ENCODE results near the gene SCN10A.
A peak's percentile ranks its signal among the peaks of the same experiment; 100 is the strongest.

Gene SCN10A

DNA sequence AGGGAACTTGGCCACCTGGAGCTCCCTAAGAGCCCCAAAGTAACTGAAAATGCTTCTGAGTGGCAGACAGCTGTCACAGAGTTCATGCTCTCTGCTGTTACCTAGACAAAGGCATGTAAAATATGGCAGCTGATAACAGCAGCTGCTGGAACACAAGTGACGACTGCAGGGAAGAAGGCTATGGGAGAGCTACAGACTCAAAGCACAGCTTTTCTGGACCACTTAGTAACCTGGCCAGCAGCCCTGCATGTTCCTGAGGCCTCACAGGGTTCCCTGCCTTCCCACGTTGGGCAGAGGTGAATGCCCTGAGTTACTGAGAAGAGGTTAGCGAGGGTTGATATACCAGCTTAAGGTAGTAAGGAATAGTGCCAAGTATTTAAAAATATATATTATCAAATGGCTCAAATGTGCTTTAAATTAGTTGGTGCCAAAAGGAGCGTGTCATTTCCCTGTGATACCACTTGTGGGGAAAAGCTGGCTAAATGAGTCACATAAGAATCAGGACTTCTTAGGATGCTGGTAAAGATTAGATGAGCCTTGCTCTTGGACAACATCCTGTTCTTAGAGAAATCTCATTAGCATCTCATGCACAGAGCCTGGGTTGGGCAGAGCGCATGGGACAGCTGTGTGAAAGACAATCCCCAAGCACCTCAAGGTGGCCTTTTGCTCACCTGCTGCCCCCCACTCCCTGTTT lies 90.1 kb downstream of the SCN10A start:
- DNase-seq: no peak

DNA sequence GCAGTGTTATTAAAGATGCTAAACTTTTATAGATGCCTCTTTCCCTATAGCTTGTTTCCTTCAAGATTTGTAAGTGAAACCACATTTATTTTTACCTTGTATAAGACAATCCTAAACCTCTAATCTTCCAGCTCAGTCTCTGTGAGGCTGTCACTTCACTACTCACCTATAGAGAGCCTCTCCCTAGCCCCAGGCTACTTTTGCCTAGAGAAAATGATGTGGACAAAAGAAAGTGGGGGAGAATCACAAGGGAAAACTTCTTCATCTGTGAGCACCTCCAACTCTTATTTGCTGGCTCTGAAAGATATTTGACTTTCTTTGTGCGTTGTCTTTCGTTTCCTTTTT lies 91.7 kb downstream of the SCN10A start:
- DNase-seq: no peak
- in situ Hi-C loops (cut with HindIII; ENCODE audit: low pct_ligation_motif_present, low pct_unique_long_range_greater_than_20kb, low sequenced_read_pairs): no loop called here

More for the DNA sequence above, 90.1 kb downstream of the SCN10A start:
- in situ Hi-C loops (cut with HindIII; ENCODE audit: low pct_ligation_motif_present, low pct_unique_long_range_greater_than_20kb, low sequenced_read_pairs): no loop called here

DNA sequence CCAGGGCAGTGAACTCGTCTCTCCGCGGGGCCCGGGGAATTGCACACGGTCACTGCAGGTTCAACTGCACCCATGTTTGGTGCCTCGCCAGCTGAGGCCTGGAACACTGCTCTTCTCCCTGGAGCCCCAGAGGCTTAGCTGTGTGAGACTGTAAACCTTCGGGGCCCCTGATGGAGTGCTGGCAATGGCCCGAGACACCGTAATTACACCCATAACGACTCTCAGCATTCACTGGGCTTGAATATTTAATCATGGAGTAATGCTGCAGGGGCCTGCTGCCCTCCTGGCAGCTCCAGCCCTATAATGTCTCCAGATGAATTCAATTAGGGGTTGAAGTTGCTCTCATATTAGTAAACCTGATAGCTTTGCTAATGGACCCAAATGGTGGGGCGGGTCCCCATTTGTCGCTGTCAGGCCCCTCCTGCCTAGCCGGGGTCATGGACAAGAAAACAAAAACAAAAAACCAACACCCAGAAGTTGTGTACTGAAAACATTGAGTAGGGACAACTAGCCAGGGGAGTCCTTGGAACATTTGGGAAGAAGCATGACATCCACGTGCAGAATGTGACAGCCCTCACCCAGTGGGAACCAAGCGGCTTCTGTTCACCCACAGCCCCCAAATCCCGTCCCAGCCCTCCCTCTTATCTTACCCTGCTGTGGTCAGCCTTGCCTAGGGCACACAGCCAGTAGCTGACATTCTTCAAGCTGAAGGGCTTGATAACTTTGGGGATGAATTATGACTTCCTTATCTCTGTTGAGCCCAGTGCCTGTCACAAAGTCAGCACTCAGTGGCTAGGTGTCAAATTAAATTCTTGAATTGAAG lies 92.2 kb downstream of the SCN10A start:
- in situ Hi-C loops (cut with HindIII; ENCODE audit: low pct_ligation_motif_present, low pct_unique_long_range_greater_than_20kb, low sequenced_read_pairs): no loop called here
- no peak for DNase-seq

DNA sequence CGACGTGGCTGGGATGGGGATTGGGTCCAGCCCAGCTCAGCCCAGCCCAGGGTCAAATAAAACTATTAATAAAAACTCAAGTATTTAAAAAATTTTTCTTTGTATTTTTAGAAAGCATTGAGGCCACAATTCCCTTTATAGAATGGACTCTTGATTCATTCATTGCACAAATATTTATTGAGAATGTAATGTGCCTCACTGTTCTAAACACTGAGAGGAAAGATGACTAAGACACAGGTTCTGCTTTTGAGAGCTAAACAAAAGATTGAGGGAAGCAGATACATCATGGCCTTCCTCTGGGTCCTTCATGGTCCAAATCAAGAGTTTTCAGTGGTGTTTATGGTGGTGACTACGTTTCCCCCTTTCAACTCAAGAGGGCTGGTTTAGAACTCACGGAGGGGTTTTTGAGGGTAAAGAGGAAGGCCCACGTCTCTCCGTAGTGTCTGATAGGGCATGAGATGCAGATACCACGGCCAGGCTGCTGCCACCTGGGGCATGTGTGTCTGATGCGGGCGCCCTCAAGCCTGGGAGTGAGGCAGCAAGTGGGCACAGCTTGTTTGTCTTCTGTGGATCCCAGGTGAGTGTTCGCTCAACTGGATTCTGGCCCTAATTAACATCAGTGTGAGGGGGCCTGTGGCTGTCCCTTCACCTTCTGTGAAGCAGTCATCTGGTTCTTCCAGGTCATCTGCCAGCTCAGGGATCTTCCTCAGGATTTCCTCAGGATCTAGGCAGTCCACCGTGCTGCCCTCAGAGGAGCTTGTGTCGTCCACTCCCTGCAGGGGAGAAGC lies 93.0 kb downstream of the SCN10A start:
- DNase-seq: no peak
- in situ Hi-C loops (cut with HindIII; ENCODE audit: low pct_ligation_motif_present, low pct_unique_long_range_greater_than_20kb, low sequenced_read_pairs): no loop called here

DNA sequence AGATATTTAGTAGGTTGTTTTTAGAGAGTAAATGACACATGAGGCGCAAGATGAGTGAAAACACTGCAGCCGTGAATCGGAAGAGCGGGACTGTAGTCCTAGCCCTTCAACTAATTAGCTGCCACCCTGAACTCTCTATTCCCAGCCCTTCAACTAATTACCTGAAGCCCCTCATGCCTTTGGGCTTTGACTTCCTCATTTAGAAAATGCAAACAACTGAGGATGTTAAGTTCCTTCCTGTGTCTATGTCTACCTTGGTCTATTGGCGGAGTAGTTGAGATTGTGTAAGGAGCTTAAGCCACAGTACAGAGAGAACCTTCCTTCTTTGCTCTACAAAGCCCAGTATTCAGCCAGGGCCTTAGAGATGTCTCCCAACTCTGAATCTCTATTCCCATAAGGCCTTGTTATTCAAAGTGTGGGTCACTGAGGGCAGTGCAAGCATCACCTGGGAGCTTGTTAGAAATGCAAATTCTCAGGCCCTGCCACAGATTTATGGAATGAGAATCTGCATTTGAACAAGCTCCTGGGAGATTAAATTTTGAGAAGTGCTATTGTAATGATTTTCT lies 94.7 kb downstream of the SCN10A start:
- in situ Hi-C loops (cut with HindIII; ENCODE audit: low pct_ligation_motif_present, low pct_unique_long_range_greater_than_20kb, low sequenced_read_pairs): no loop called here
- no peak for DNase-seq

DNA sequence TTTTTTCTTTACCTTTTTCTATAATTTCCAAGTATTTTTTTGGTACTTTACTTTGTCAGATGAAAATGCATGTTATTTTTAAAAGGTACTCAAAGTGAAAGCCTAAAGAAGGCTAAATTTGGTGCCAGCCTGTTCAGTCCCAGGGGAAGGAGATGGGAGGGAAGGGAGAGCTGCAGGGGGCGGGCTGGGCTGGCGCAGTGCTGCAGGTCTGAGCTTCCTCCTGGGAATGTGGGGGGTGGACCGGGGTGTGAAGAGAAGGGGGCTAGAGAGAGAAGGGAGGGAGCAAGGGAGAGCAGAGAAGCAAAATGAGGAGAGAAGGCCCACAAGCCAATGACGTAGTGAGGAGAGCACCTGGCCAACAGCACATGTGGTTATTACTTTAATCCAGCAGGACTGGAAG lies 95.6 kb downstream of the SCN10A start:
- in situ Hi-C loops (cut with HindIII; ENCODE audit: low pct_ligation_motif_present, low pct_unique_long_range_greater_than_20kb, low sequenced_read_pairs): no loop called here
- DNase-seq: no peak

DNA sequence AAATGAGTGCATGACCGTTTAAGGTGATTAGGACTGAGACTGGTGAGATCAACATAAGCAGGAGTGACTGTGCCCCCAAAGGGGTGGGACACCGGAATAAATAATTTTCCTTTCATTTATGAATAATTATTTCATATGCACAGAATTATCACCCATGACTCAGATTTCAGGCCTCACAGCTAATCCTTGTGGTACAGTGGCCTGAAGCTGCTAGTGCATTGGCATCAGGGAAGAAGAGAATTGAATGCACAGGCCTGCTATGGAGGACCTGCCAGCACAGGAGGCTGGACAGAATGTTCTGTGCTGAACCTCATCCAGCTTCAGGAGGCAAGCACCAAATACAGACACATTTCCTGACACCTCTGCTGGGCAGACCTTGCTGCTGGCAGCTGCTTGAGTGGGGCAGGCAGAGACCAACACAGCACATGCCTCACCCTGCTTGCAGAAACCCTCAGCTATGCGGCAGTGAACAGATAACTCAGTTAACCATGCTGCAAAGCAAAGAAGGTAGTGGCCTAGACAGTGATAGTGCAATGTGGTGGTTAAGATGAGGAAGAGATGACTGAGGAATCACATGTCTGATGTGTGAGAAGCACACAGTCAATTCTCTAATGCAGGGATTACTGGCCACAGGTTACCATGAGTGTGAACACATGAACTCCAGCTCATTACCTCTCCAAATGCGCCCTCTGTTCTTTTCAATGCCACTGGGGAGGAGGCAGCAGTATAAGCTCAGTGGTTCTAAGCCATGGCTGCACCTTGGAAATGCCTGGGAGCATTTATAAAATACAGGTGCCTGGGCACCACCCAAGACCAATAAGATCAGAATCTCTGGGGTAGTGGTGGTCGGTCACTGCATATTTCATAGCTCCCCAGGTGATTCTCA lies 98.4 kb downstream of the SCN10A start:
- in situ Hi-C loops (cut with HindIII; ENCODE audit: low pct_ligation_motif_present, low pct_unique_long_range_greater_than_20kb, low sequenced_read_pairs): no loop called here
- no peak for DNase-seq

DNA sequence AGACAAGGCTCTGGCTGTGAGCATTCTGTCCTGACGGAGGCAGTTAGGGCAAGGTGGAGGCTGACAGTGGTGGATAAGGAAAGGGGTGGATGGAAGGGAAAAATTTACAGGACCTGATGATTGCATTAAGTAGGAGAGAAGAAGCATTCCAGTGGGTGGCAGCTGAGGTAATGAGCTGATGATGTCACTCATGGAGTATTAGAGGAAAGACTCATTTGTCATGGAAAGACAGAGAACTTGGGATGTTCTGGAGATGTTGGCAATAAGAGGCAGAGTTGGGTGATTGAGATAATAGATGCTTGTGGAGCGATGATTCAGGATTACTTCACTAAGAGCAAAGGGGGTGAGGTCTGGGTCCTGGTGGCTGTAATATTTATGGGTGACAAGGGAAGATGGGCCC lies 102.9 kb downstream of the SCN10A start:
- in situ Hi-C loops (cut with HindIII; ENCODE audit: low pct_ligation_motif_present, low pct_unique_long_range_greater_than_20kb, low sequenced_read_pairs): no loop called here
- DNase-seq: no peak

DNA sequence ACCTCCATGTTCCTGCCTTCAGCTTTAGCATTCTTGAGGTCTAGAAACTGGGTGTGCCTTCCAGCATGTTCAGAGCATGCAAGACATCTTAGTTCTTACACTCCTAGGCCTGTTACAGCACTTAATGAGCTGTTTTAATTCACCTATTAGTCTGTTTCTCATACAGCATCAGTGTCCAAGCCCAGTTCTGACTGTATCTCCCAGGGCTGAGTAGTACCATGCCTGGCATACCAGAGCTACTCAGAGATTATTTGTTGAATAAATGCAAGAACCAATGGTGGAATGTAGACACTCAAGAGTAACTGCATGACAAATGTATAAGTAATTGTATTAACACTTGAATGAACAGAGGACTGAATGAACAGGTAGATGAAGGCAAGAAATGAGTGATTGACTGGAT lies 104.7 kb downstream of the SCN10A start:
- in situ Hi-C loops (cut with HindIII; ENCODE audit: low pct_ligation_motif_present, low pct_unique_long_range_greater_than_20kb, low sequenced_read_pairs): no loop called here
- no peak for DNase-seq

DNA sequence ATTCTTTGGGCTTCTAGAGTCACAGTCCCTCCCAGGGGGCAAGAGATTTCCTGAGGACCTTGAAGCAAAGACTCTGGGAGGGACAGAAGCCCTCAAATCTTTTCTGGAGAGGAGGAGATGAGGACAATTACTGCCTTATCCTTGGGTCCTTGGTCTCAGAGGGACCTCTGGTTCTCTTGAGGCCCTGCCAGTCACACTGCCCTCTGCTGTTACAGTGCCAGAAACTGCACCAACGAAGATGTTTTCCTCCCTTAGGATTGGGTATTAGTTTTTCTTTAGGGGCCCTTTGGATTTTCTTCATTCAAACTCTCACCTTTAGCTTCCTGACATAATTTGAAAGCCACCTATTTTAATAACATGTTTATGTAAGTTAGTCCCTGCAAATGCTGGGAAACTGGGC lies 108.3 kb downstream of the SCN10A start:
- DNase-seq: peak; percentile 3
- in situ Hi-C loops (cut with HindIII; ENCODE audit: low pct_ligation_motif_present, low pct_unique_long_range_greater_than_20kb, low sequenced_read_pairs): no loop called here

DNA sequence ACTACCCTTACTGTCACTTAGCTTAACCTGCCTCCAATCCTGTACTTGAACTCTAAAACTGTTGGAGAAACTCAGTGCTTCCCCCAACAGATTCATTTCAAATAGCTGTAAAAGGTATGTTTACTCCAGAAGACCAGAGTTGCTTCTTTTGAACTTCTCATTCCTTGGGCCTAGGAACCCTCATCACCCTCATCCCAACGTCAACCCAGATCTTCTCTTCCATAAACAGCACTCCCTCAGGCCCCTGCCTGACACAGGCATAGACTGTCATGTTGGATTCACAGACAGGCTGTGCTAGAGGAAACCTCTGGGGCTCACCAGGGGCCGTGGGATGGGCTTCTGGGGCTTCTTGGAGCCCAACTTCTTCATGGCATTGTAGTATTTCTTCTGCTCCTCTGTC lies 109.1 kb downstream of the SCN10A start:
- no peak for DNase-seq
- in situ Hi-C loops (cut with HindIII; ENCODE audit: low pct_ligation_motif_present, low pct_unique_long_range_greater_than_20kb, low sequenced_read_pairs): no loop called here

DNA sequence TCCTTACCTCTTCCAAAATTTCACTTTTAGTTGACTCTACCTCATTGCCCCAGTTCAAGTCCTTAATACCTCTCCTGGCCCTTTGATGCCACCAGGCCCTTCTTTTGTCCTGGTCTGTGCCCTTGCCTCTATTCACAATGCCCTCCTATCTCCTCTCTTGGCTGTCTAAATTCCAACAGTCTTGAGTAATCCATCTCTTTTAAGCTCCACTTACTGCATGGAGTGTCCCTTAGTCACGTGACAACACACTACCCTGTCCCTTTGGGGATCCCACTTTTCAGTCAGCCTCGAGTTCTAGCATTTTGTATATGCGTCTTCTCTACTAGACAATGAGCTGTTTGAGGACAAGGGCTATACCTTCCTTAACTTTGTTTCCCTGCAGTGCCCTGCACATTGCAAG lies 113.8 kb downstream of the SCN10A start:
- in situ Hi-C loops (cut with HindIII; ENCODE audit: low pct_ligation_motif_present, low pct_unique_long_range_greater_than_20kb, low sequenced_read_pairs): no loop called here
- DNase-seq: no peak

DNA sequence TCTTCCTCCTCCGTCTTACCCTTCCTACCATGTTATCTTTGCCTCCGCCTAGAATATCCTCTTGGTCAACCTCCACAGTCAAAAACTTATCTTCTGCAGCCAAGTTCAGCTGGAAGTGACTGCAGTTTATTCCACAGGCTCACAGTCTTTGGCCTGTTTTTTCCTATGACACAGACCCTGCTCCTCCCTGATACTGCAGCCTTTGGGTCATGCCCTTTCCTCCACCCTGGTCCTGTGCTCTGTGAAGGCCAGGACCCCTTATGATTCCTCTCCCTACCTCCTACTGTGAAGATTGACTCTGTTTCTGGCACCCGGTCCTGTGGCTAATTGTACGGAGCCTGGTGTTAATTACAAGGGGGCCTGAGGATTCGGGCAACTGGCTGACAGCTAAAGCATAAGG lies 117.3 kb downstream of the SCN10A start:
- no peak for DNase-seq
- in situ Hi-C loops (cut with HindIII; ENCODE audit: low pct_ligation_motif_present, low pct_unique_long_range_greater_than_20kb, low sequenced_read_pairs): no loop called here

DNA sequence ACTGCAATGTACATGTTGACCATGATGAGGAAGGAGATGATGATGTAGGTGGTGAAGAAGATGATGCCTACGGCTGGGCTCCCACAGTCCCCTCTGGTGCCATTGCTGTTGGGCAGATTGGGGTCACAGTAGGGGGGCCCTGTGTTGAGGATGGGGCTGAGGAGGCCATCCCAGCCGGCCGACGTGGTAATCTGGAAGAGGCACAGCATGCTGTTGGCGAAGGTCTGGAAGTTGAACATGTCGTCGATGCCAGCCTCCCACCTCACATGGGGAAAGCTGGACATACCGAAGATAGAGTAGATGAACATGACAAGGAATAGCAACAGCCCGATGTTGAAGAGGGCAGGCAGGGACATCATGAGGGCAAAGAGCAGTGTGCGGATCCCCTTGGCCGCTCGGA lies 118.0 kb downstream of the SCN10A start:
- no peak for DNase-seq
- in situ Hi-C loops (cut with HindIII; ENCODE audit: low pct_ligation_motif_present, low pct_unique_long_range_greater_than_20kb, low sequenced_read_pairs): no loop called here

DNA sequence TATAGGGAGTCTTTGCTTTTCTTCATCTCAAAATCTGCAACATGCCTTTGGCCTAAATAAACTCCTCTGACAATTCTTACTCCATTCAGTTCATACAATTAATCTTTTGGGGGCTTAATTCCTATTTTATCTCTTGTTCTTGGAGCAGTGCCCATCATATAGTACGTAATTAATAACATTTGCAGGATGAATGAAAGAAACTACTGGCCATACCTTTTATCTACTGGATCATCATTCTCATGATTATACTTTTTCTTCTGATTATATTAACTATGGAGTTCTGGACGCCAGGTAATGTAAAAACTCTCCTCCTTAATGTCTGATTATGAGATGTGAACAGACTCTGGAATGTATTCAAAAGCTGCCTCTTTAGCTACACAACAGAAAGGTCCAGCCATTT lies 120.0 kb downstream of the SCN10A start:
- no peak for DNase-seq
- in situ Hi-C loops (cut with HindIII; ENCODE audit: low pct_ligation_motif_present, low pct_unique_long_range_greater_than_20kb, low sequenced_read_pairs): no loop called here

DNA sequence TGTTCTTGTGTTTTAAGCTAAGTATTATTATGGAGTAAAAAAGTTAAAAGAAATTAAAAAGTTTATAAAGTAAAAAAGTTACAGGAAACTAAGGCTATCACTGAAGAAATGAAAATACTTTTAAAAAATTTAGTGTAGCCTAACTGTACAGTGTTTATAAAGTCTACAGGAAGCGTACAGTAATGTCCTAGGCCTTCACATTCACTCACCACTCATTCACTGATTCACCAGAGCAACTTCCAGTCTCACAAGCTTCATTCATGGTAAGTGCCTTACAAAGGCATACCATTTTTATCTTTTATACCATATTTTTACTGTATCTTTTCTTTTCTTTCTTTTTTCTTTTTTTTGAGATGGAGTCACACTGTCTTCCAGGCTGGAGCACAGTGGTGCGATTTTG lies 125.8 kb downstream of the SCN10A start:
- in situ Hi-C loops (cut with HindIII; ENCODE audit: low pct_ligation_motif_present, low pct_unique_long_range_greater_than_20kb, low sequenced_read_pairs): no loop called here
- DNase-seq: no peak

DNA sequence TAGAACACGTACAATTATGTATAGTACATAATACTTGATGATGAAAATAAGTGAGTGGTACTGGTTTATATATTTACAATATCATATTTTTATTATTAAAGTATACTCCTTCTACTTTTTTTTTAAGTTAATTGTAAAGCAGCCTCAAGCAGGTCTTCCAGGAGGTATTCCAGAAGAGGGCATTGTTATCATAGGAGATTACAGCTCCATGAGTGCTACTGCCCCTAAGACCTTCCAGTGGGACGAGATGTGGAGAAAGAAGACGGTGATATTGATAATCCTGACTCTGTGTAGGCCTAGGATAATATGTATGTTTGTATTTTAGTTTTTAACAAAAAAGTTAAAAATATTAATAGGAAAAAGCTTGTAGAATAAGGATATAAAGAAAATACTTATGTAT lies 126.2 kb downstream of the SCN10A start:
- in situ Hi-C loops (cut with HindIII; ENCODE audit: low pct_ligation_motif_present, low pct_unique_long_range_greater_than_20kb, low sequenced_read_pairs): no loop called here
- DNase-seq: no peak

DNA sequence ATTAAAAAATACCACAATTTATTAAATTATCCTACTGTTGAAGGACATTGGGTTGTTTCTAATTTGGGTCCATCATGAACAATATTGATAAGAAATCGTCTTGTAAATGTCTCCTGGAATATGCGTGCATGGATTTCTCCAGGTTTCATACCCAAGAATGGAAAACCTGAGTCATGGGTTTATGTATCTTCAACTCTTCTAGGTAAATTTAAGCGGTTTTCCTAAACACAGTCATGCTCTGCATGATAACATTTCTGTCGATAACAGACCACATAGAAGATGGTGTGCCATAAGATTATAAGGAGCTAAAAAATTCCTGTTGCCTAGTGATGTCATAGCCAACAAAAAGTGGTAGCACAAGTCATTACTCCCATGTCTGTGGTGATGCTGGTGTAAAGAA lies 126.7 kb downstream of the SCN10A start:
- no peak for DNase-seq
- in situ Hi-C loops (cut with HindIII; ENCODE audit: low pct_ligation_motif_present, low pct_unique_long_range_greater_than_20kb, low sequenced_read_pairs): no loop called here

Data from ACHN (cell line).